OCI-M2 (cell line): ENCODE results near the gene CD72.
"Not testable (repeated sequence)": the region's sequence is repeated elsewhere in the genome, so short reads cannot be mapped to it uniquely, and the experiment has no call there.

Source experiments
- DNase-seq: peaks from one replicate; lab custom pipeline; 2025; ENCODE audit not compliant: unreplicated experiment; lab: John Stamatoyannopoulos, UW

CD72 gene

DNA sequence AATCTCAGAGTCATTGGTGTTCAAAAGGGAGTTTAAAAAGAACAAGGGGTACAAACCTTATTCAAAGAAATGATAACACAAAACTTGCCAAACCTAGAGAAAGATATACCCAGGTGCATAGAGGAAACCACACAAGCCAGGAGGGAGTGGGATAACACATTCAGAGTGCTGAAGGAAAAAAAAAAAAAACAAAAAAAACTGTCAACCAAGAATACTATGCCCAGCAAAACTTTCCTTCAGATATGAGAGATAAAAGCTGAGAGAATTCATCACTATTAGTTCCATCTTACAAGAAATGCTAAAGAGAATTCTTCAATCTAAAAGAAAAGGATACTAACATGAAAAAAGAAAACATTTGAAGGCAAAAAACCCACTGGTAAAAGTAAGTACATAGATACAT is 24.6 kb downstream of the CD72 start:
- no peak for DNase-seq

DNA sequence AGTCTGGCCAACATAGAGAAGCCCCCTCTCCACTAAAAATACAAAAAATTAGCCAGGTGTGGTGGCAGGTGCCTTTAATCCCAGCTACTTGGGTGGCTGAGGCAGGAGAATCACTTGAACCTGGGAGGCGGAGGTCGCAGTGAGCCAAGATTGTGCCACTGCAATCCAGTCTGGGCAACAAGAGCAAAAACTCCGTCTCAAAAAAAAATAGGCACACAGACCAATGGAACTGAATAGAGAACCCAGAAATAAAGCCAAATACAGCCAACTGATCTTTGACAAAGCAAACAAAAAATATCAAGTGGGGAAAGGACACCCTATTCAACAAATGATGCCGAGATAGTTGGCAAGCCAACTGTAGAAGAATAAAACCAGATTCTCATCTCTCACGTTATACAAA is 29.7 kb downstream of the CD72 start:
- DNase-seq = not testable (repeated sequence)

- not testable (repeated sequence) for DNase-seq
Observed at GRCh38 chr9:35584681-35585080, 33.5 kb downstream of the CD72 start.

- DNase-seq = not testable (repeated sequence)
Observed at GRCh38 chr9:35583521-35583920, 34.7 kb downstream of the CD72 start.

DNA sequence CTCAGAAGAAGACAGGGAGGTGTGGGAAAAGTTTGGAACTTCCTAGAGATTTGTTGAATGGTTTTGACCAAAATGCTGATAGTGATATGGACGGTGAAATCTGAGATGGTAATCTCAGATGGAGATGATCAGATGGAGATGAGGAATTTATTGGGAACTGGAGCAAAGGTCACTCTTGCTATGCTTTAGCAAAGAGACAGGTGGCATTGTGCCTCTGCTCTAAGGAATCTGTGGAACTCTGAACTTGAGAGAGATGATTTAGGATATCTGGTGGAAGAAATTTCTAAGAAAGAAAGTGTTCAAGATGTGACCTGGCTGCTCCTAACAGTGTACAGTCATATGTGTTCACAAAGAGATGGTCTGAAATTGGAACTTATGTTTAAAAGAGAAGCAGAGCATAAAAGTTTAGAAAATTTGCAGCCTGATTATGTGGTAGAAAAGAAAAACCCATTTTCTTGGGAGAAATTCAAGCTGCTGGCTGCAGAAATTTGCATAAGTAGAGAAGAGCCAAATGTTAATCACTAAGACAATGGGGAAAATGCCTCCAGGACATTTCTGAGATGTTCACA is 38.5 kb downstream of the CD72 start:
- not testable (repeated sequence) for DNase-seq

DNA sequence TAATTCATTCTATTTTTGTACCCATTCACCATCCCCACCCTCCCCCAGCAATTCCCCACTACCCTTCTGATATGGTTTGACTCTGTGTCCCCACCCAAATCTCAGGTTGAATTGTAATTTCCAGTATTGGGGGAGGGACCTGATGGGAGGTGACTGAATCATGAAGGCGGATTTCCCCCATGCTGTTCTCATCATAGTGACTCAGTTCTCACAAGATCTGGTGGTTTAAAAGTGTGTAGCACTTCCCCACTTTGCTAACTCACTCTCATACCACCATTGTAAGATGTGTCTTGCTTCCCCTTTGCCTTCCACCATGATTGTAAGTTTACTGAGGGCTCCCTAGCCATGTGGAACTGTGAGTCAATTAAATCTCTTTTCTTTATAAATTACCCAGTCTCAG is 39.1 kb downstream of the CD72 start:
- no peak for DNase-seq

- no peak for DNase-seq
Observed at GRCh38 chr9:35577486-35577885, 40.7 kb downstream of the CD72 start.

- DNase-seq = no peak
Observed at GRCh38 chr9:35575478-35575877, 42.7 kb downstream of the CD72 start.

- DNase-seq = no peak
Observed at GRCh38 chr9:35574578-35575122, 43.6 kb downstream of the CD72 start.

DNA sequence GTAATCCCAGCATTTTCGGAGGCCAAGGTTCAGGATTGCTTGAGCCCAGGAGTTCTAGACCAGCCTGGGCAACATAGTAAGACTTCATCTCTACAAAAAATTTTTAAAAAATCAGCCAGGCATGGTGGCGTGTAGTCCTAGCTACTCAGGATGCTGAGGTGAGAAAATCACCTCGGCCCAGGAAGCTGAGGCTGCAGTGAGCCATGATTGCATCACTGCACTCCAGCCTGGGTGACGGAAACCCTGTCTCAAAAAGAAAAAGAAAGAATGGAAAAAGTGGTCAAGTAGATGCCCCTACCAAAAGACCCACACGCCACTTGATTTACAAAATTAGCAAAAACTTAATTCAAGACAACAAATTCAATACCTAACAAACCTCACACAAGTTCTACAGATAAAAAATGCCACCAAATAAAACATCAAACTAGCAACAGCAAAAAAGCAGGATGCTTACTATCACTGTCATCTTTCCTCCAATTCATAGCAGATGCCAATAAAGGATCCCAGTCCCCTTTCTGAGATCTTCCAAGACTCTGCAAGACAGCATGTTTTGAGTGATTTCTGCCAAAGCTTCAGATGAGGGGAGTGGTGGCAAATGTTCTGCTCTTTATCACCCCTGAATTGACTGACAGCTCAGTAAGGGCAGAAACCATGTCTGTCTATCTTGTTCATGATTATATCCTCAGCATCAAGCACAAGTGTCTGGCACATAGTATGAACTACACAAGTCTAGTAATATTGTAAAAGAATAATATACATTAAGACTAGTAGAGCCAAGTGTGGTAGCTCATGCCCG is 47.3 kb downstream of the CD72 start:
- DNase-seq = no peak

- no peak for DNase-seq
Observed at GRCh38 chr9:35569206-35569605, 49.0 kb downstream of the CD72 start.

- DNase-seq = no peak
Observed at GRCh38 chr9:35568196-35568595, 50.0 kb downstream of the CD72 start.

DNA sequence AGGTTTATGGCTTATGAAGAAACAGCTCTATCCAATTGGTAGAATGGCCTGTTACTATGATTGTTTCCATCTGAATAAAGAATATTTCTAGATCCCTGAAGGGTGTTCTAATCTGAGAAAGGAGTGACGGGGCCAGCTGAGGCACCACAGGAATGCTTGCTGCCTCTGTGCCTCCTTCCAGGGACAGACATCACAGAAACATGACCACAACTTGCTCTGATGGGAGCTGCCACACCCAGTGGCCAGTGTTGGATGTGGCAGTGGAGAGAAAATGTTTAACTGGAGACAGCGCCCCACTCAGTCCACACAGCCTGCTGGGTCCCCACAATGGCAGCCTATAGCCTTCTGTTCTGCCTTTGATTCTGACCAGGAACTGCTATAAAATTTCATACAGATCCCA is 51.8 kb downstream of the CD72 start:
- no peak for DNase-seq

DNA sequence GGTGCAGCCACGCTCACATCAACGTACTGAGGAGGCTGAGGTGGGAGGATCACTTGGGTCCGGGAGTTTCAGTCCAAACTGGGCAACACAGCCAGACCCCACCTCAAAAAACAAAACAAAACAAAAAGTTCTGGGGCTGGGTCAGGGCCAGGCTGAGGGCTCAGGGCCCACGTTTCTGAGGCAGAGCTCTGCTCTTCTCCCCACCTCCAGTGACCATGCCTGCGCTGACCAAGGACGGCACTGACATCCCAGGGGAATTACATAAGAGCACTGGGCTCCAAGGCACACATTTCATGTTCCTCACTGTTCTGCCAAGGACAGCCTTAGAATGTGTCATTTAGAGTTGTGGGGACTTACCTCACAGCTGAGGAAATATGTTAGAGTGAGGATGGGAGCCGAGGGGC is 53.6 kb downstream of the CD72 start:
- DNase-seq = no peak

DNA sequence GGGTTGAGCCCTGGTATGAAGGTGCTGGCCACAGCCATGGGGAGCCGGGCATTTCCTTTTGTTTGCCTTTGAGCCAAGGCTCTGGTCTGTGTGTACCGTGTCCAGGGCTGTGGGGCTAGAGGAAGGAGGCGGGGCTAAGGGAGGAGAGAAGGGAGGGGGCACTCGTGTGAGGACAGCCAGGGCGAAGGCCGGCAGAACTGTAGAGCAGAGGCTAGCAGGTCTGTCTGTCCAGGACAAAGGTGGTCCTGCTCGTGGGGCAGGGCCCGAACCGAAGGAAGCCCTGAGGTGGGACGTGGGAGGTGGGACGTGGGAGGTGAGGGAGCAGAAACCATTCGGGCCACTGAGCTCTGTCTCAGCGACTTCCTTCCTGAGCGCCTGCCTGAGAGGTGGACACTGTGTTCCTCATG is 54.4 kb downstream of the CD72 start:
- no peak for DNase-seq

- DNase-seq = no peak
Observed at GRCh38 chr9:35562895-35563780, 55.1 kb downstream of the CD72 start.

GRCh38 chr9:35561468-35562261 is 56.5 kb downstream of the CD72 start:
- DNase-seq = no peak

GRCh38 chr9:35560625-35561337 is 57.4 kb downstream of the CD72 start:
- DNase-seq = no peak
